Measurements from ENCODE around the gene MARK4. TPM values are rescaled to one million over a fixed set of nuclear protein-coding genes. Genes with fewer than 3 reads are reported as not detected.
"Not testable (repeated sequence)": the region's sequence is repeated elsewhere in the genome, so short reads cannot be mapped to it uniquely, and the experiment has no call there.

Gene MARK4
- total RNA-seq, 4 donors from 2014 or later: 11.0 to 40.8 (median 13.2) TPM

DNA sequence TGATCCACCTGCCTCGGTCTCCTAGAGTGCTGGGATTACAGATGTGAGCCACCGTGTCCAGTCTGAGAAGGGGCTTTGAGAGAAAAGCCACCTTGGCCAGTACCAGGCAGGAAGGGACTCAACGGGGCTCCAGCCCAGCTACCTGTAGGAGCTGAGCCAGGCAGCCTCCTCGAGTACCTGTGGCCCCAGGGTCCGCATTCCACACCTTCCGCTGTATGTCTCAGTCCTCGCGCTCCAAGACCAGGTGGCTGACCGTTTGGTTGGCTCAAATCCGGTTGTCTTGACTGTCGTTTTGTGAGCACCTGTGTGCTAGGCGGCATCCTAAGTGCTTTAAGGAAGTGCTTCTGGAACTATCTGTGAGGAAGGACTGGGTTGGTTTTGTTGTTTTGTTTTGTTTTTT is 16.2 kb downstream of the MARK4 start:
- Histone ChIP-seq H3K27me3 (no peaks in the 10 kb centered on the region), H3K9me3 (no peaks in the 10 kb centered on the region), H3K27ac (no peak overlapping the region), H3K4me1 (no peaks in the 10 kb centered on the region), H3K36me3 (peaks cover 0 to 10% (median 2%) of the 10 kb centered on the region in 4 donors), H3K4me3 (no peak overlapping the region)
- no peak for DNase-seq
- no peak for TF ChIP-seq POLR2A (IDR thresholded peaks at IDR 0.05)
- no peak for TF ChIP-seq EP300 (IDR thresholded peaks at IDR 0.05; ENCODE audit: low read depth)
- TF ChIP-seq, protein P1, sequence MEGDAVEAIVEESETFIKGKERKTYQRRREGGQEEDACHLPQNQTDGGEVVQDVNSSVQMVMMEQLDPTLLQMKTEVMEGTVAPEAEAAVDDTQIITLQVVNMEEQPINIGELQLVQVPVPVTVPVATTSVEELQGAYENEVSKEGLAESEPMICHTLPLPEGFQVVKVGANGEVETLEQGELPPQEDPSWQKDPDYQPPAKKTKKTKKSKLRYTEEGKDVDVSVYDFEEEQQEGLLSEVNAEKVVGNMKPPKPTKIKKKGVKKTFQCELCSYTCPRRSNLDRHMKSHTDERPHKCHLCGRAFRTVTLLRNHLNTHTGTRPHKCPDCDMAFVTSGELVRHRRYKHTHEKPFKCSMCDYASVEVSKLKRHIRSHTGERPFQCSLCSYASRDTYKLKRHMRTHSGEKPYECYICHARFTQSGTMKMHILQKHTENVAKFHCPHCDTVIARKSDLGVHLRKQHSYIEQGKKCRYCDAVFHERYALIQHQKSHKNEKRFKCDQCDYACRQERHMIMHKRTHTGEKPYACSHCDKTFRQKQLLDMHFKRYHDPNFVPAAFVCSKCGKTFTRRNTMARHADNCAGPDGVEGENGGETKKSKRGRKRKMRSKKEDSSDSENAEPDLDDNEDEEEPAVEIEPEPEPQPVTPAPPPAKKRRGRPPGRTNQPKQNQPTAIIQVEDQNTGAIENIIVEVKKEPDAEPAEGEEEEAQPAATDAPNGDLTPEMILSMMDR (IDR thresholded peaks at IDR 0.05): no peak
- no peak for TF ChIP-seq POLR2AphosphoS5 (IDR thresholded peaks at IDR 0.05)
- in situ Hi-C loops (cut with MboI; ENCODE audit: low pct_ligation_motif_present in 1 of 4, low pct_unique_long_range_greater_than_20kb in 1 of 4, low sequenced_read_pairs in 3 of 4) (no loop called here), intact Hi-C loops (cut with DNase I; ENCODE audit: low total_unique reads) (no loop called here)
- 89 to 95% methylated on average over 3 to 12 of the region's 12 CpGs for WGBS, 2 donors (ENCODE audit: low coverage in 1 of 2)

DNA sequence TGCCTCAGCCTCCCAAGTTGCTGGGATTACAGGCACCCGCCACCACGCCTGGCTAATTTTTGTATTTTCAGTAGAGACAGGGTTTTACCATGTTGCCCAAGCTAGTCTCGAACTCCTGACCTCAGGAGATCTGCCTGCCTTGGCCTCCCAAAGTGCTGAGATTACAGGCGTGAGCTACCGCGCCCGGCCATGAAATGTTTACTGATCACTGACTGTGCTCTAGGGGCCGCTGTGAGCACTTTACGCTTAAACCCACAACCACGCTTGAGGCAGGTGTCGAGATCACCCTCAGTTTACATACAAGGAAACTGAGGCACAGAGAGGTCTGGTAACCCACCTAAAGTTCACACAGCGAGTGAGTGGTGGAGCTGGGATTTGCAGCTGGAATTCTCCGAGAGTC is 18.9 kb downstream of the MARK4 start:
- H3K27ac ChIP-seq; in situ Hi-C loops (cut with MboI; ENCODE audit: low pct_ligation_motif_present in 1 of 4, low pct_unique_long_range_greater_than_20kb in 1 of 4, low sequenced_read_pairs in 3 of 4); H3K4me1 ChIP-seq; DNase-seq; H3K9me3 ChIP-seq; intact Hi-C loops (cut with DNase I; ENCODE audit: low total_unique reads); H3K27me3 ChIP-seq; H3K4me3 ChIP-seq: not testable (repeated sequence)
- 93 to 95% methylated on average over 2 to 13 of the region's 13 CpGs for WGBS, 2 donors (ENCODE audit: low coverage in 1 of 2)
- H3K36me3 ChIP-seq: peaks cover 0 to 10% (median 2%) of the 10 kb centered on the region in 4 donors

DNA sequence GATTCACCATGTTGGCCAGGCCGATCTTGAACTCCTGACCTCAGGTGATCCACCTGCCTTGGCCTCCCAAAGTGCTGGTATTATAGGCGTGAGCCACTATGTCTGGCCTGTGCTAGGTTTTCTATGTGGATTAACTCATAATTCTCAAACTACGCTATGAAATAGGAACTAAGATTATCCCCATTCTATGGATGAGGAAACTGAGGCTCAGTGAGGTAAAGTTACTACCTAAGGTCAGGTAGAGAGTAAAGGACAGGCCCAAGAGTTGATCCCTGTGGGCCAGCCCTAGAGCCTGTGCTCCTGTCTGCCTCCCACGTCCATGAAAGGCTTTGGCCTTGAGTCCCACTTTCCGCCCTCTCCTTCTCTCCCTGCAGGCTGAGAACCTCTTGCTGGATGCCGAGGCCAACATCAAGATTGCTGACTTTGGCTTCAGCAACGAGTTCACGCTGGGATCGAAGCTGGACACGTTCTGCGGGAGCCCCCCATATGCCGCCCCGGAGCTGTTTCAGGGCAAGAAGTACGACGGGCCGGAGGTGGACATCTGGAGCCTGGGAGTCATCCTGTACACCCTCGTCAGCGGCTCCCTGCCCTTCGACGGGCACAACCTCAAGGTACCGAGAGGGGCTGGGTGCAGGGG is 20.1 kb downstream of the MARK4 start:
- in situ Hi-C loops (cut with MboI; ENCODE audit: low pct_ligation_motif_present in 1 of 4, low pct_unique_long_range_greater_than_20kb in 1 of 4, low sequenced_read_pairs in 3 of 4) (no loop called here), intact Hi-C loops (cut with DNase I; ENCODE audit: low total_unique reads) (no loop called here)
- H3K27me3 ChIP-seq: no peaks in the 10 kb centered on the region
- H3K27ac ChIP-seq: no peak overlapping the region
- WGBS, 2 donors (ENCODE audit: low coverage in 1 of 2): 40 to 88% methylated on average over 1 to 21 of the region's 21 CpGs
- H3K9me3 ChIP-seq: no peaks in the 10 kb centered on the region
- no peaks in the 10 kb centered on the region for H3K4me1 ChIP-seq
- peaks cover 0 to 10% (median 2%) of the 10 kb centered on the region in 4 donors for H3K36me3 ChIP-seq
- DNase-seq: no peak
- TF ChIP-seq EP300 (IDR thresholded peaks at IDR 0.05; ENCODE audit: low read depth) (no peak), POLR2A (IDR thresholded peaks at IDR 0.05) (no peak), POLR2AphosphoS5 (IDR thresholded peaks at IDR 0.05) (no peak)
- TF ChIP-seq, protein P1 (IDR thresholded peaks at IDR 0.05): no peak
- no peak overlapping the region for H3K4me3 ChIP-seq

DNA sequence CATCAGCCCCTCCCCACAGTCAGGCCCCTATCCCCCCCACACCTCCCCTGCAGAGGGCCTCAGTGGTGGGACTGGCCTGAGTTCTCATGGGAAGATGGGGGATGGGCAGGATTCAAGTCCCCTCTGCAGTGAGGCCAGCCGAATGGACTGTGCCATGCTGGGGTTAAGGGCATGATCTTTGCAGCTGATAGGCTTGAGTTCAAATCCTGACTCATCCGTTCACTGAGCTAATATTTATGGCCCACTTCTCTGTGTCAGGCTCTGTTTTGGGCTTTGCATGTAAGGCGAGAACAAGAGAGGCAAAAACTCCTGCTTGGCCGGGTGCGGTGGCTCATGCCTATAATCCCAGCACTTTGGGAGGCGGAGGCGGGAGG is 20.7 kb downstream of the MARK4 start:
- WGBS, 2 donors (ENCODE audit: low coverage in 1 of 2): 85% methylated on average over 7 of the region's 7 CpGs; no CpG with 5 or more reads in 1 of the 2 donors
- TF ChIP-seq POLR2AphosphoS5 (IDR thresholded peaks at IDR 0.05) (no peak), EP300 (IDR thresholded peaks at IDR 0.05; ENCODE audit: low read depth) (no peak), POLR2A (IDR thresholded peaks at IDR 0.05) (no peak)
- TF ChIP-seq, protein P1 (IDR thresholded peaks at IDR 0.05): no peak
- Histone ChIP-seq H3K4me1 (no peaks in the 10 kb centered on the region), H3K27ac (no peak overlapping the region), H3K36me3 (peaks cover 0 to 10% (median 2%) of the 10 kb centered on the region in 4 donors), H3K4me3 (no peak overlapping the region), H3K9me3 (no peaks in the 10 kb centered on the region), H3K27me3 (no peaks in the 10 kb centered on the region)
- in situ Hi-C loops (cut with MboI; ENCODE audit: low pct_ligation_motif_present in 1 of 4, low pct_unique_long_range_greater_than_20kb in 1 of 4, low sequenced_read_pairs in 3 of 4): no loop called here
- no peak for DNase-seq
- intact Hi-C loops (cut with DNase I; ENCODE audit: low total_unique reads): no loop called here

DNA sequence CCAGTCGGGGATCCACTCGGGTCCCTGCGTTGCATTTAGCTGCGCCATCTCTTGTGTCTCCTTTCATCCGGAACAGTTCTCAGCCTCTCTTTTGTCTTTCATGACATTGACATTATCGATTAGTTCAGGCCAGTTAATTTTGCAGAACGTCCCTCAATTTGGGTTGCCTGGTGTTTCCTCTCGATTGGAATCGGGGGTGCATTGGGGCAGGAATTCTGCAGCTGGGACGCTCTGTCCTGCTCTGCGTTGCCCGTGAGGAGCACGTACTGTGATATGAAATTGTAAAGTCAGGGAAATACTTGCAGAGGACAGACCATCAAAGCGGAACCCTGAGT is 22.4 kb downstream of the MARK4 start:
- Histone ChIP-seq H3K36me3 (peaks cover 0 to 10% (median 2%) of the 10 kb centered on the region in 4 donors), H3K27ac (no peak overlapping the region), H3K27me3 (no peaks in the 10 kb centered on the region), H3K4me1 (no peaks in the 10 kb centered on the region), H3K9me3 (no peaks in the 10 kb centered on the region), H3K4me3 (no peak overlapping the region)
- intact Hi-C loops (cut with DNase I; ENCODE audit: low total_unique reads) (no loop called here), in situ Hi-C loops (cut with MboI; ENCODE audit: low pct_ligation_motif_present in 1 of 4, low pct_unique_long_range_greater_than_20kb in 1 of 4, low sequenced_read_pairs in 3 of 4) (no loop called here)
- TF ChIP-seq, protein P1 (IDR thresholded peaks at IDR 0.05): no peak
- TF ChIP-seq POLR2AphosphoS5 (IDR thresholded peaks at IDR 0.05): no peak
- TF ChIP-seq POLR2A (IDR thresholded peaks at IDR 0.05): no peak
- no peak for TF ChIP-seq EP300 (IDR thresholded peaks at IDR 0.05; ENCODE audit: low read depth)
- WGBS, 2 donors (ENCODE audit: low coverage in 1 of 2): 95 to 96% methylated on average over 13 to 14 of the region's 14 CpGs
- DNase-seq: no peak

Measured in transverse colon (tissue), 4 donors.